NCI-H187 (cell line): ENCODE data around the gene SPATA17.
"Not testable (repeated sequence)": the region's sequence is repeated elsewhere in the genome, so short reads cannot be mapped to it uniquely, and the experiment has no call there.

ENCODE experiments used
- DNase-seq, 2 experiments: peaks; one replicate each; lab custom pipeline; 2025; lab: John Stamatoyannopoulos, UW

SPATA17 gene

GRCh38 chr1:217674028-217674729, 43.0 kb downstream of the SPATA17 start:
- no peak for DNase-seq

- DNase-seq = no peak
These were observed 50.7 kb downstream of the SPATA17 start for GRCh38 chr1:217681806-217682205.

- DNase-seq = no peak
These were observed 56.4 kb downstream of the SPATA17 start for GRCh38 chr1:217687511-217687910.

GRCh38 chr1:217696140-217696539, 65.0 kb downstream of the SPATA17 start:
- not testable (repeated sequence) for DNase-seq

- no peak for DNase-seq
These were observed 72.2 kb downstream of the SPATA17 start for GRCh38 chr1:217703326-217703725.

DNA sequence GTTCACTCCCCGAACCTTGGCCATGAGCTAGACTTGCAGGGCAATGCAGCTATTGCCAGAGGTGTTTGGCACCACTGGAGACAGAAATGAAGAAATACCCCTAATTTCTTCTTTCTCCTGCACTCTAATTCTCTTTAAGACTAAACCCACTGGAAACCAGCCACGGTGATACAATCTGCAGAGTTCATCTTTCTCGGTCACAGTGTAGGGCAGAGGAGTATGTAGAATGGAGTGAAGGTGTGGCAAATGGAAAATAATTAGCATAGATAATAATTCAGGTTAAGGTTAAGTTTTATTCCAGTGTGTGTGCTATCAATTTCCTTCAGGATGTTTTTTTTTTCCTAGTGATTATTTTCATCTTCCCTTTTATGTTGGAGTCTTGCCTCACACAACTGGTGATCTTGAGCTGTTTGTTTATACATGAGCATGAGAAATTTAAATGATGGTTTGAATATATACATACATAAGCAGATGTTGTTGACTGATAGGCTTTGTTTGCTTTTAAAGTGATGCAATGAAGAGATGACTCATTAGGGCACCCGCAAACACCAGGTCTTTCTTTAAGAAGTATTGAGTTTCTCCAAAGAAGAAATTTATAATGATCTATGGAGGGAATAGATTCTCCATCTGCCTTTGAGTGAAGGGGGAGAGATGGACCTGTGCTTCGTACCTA, 81.9 kb downstream of the SPATA17 start:
- DNase-seq = no peak

DNA sequence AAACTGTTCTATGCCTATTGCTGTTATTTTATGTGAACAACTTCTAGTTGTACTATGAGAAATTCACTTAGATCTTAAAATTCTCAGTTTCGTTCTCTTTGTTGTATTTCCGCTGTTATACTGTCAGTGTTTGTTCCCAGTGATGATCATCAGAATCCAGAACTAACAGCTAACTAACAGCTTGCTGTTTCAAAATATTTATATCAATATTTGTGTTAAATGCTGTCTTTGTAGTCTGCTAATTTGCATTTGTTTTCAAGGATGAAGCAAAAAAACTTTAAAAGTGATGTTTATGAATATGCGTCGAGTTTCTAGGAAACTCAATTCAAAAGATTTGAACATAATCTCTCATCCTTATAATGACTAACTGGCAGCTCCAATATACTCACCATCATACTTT, 84.5 kb downstream of the SPATA17 start:
- DNase-seq = no peak

DNA sequence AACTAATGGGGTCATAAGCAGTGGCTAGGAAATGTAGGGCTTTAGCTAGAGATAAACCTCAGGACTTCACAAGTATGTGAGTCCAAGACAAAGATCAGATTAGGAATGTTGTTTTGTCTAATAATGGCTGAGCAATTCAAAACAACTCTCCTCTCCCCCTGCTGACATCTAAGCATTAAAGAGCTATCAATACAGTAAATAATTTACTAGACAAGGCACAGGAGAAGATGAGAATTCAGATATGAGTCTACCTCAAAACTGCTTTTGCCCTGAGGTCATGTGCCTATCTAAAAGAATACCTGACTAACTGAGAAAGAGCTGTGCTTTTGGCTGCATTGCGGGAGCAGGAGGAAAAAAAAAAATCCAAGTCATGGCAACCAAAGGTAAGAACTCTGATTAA, 86.8 kb downstream of the SPATA17 start:
- no peak for DNase-seq

DNA sequence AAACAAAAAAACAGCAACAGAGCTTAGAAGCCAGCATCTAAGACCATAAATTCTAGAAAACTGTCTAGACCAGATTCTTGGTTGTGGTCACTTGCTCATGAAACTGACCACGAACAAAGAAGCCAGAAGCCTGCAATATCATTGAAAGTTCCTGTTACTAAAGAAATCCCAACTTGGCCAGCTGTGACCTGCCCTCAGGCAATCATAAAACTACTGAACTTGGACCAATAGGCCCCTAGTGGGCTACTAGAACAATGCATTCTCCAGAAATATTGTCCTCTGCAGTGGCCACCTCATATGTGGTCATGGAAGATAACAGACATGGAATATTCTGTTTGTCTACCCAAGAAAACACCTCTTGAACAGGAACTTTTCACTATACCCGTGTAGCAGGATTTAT, 87.7 kb downstream of the SPATA17 start:
- no peak for DNase-seq

DNA sequence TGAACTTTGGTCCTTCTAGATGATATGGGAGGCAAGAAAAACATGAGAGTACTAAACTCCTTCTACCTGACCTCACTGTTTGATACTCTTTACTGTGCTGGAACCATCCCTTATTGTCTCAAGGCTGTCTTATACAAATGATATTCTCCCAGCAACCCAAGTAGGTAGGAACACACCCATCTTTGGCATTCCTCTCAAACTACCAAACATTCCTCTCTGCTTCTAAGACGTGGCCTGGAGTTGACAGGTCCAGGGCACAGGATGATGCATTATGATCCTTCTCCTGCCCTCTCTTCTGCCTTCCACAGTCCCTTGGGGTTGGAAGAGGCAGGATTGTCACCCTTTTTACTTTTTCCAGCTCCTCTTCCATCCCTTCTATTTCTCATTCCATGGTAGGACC, 90.5 kb downstream of the SPATA17 start:
- DNase-seq = no peak

DNA sequence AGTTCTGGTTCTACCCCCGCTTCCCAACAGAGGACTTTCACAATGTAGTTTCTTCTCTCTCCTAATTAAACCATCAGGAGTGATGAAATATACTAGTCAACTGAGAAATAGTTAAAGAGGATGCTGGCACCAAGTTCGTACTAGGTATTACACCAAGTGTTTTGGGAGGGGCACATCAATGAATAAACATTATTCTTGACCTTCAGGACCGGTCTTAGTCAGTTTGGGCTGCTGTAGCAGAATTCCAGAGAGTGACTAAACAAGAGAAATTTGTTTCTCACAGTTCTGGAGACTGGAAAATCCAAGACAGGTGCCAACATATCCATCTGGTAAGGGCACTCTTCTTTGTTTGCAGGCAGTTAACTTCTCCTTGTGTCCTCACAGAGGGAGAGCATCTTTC, 103.8 kb downstream of the SPATA17 start:
- DNase-seq = no peak

GRCh38 chr1:217747156-217747769, 116.1 kb downstream of the SPATA17 start:
- DNase-seq = no peak

DNA sequence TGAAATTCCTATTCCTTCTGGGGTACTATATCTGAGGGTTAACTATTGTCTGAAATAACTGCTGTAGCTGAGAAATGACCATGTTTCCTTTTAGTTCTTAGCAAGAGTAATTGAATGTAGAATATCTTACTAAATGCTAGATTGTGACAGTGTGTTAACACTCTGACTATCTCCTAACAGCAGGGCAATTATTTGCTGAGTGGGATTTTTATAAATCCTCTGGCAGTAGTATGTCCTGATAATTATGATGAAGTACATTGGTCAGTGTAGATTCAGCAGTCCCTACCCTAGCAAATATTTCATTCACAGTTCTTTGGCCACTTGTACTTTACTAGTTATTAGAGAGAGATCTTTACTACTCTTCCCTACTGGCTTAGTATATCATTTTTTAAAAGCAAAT, 138.6 kb downstream of the SPATA17 start:
- DNase-seq = no peak

- DNase-seq = no peak
These were observed 139.8 kb downstream of the SPATA17 start for GRCh38 chr1:217770918-217771317.

- DNase-seq = no peak
These were observed 145.5 kb downstream of the SPATA17 start for GRCh38 chr1:217776693-217777092.

GRCh38 chr1:217781056-217781455, 149.9 kb downstream of the SPATA17 start:
- no peak for DNase-seq

DNA sequence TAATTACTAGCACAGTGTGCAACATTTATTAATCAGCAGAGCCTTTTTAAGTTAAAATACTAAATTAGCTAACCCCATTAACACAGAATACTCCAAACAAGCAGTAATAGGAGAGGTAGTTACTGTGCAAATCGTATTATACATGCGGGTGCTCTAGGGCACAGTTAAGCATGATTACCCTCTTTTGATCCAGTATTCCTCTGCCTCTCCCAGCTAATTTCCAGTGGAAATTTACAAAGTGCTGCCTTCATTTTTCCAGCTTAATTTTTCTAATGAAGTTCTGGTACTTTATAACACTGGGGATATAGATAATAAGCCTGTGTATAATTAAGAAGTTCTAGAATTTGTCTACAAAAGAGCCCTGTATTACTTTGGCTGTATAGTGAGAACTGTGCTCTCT, 159.9 kb downstream of the SPATA17 start:
- no peak for DNase-seq

- DNase-seq = no peak
These were observed 174.6 kb downstream of the SPATA17 start for GRCh38 chr1:217805792-217806191.

DNA sequence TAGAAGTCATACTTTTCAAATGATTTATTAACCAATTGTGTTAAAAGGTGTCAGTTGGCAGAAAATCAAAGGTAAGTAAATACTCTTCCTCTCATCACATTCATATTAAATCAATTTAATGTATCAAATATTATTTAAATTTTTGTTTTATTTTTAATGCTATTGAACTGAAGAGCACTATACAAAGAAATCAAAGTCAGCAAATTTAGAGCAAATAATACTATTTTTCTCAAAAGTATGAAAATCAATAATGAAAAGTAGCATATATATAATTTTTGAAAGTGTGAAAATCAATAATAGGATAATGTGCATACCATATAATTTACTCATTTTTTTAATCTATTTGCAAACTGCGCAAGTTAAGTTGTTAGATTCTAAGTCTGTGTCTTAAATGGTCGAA, 181.0 kb downstream of the SPATA17 start:
- no peak for DNase-seq

GRCh38 chr1:217813031-217813430, 181.9 kb downstream of the SPATA17 start:
- DNase-seq = no peak

GRCh38 chr1:217837691-217838090, 206.5 kb downstream of the SPATA17 start:
- no peak for DNase-seq

GRCh38 chr1:217839161-217839560, 208.0 kb downstream of the SPATA17 start:
- no peak for DNase-seq

- no peak for DNase-seq
These were observed 215.6 kb downstream of the SPATA17 start for GRCh38 chr1:217846733-217847132.
